ENCODE results near the gene ZDHHC20.

Gene ZDHHC20

DNA sequence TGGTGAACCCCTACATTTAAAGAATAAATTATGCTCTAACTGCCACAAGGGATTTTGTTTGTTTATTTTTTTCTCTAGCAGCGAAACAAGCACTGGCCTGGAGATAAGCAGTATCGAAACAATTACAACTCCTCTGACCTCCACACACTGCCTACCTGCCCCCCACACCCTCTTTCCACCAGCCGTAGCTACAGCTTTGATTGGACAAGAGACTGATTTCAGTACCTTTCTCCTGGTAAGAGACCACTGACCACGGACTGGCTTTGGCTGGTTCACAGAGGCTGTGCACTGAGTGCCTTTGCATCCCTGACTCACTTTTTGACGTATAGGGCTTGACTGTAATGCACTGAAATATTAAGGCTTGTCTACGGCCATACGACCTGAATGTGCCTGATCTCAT is 7.4 kb upstream of the ZDHHC20 start:
- TF ChIP-seq FOXM1 (IDR thresholded peaks at IDR 0.05; ENCODE audit: borderline replicate concordance, low read depth) (no peak), TCF12 (IDR thresholded peaks at IDR 0.05; ENCODE audit: low read depth) (no peak)

DNA sequence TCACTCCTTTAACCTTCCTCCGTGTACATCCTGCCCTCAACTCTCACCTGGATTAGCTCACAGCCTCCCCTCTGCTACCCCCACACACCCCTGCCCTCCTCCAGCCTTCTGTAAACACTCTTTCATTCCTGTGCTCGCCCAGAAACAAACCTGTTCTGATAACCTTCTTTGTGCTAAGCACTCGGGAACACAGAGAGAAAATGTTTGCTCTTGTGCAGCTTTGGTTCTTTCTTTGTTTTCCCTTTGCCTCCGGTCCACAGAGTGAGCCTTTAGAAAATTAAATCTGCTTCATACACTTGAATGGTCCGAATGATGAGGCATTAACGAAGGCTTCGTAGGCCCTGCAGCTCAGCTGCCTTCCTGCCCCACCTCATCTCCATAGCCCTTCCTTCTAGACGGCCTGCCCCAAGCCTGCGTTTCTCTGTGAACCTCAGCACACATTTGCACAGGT is 6.6 kb upstream of the ZDHHC20 start:
- no peak for TF ChIP-seq TAF1 (IDR thresholded peaks at IDR 0.05; ENCODE audit: low read depth)
- TF ChIP-seq CREB1 (IDR thresholded peaks at IDR 0.05; ENCODE audit: low read depth), result no peak
- TF ChIP-seq EGR1 (IDR thresholded peaks at IDR 0.05), result no peak
- TF ChIP-seq, protein P1, sequence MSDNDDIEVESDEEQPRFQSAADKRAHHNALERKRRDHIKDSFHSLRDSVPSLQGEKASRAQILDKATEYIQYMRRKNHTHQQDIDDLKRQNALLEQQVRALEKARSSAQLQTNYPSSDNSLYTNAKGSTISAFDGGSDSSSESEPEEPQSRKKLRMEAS (IDR thresholded peaks at IDR 0.05), result no peak
- TF ChIP-seq EP300 (IDR thresholded peaks at IDR 0.05; ENCODE audit: borderline replicate concordance), result no peak
- TF ChIP-seq NFIC (IDR thresholded peaks at IDR 0.05), result no peak
- TF ChIP-seq CEBPB (IDR thresholded peaks at IDR 0.05), result no peak
- TF ChIP-seq, protein P2, sequence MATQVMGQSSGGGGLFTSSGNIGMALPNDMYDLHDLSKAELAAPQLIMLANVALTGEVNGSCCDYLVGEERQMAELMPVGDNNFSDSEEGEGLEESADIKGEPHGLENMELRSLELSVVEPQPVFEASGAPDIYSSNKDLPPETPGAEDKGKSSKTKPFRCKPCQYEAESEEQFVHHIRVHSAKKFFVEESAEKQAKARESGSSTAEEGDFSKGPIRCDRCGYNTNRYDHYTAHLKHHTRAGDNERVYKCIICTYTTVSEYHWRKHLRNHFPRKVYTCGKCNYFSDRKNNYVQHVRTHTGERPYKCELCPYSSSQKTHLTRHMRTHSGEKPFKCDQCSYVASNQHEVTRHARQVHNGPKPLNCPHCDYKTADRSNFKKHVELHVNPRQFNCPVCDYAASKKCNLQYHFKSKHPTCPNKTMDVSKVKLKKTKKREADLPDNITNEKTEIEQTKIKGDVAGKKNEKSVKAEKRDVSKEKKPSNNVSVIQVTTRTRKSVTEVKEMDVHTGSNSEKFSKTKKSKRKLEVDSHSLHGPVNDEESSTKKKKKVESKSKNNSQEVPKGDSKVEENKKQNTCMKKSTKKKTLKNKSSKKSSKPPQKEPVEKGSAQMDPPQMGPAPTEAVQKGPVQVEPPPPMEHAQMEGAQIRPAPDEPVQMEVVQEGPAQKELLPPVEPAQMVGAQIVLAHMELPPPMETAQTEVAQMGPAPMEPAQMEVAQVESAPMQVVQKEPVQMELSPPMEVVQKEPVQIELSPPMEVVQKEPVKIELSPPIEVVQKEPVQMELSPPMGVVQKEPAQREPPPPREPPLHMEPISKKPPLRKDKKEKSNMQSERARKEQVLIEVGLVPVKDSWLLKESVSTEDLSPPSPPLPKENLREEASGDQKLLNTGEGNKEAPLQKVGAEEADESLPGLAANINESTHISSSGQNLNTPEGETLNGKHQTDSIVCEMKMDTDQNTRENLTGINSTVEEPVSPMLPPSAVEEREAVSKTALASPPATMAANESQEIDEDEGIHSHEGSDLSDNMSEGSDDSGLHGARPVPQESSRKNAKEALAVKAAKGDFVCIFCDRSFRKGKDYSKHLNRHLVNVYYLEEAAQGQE (IDR thresholded peaks at IDR 0.05; ENCODE audit: low read depth), result no peak
- TF ChIP-seq ZBTB7A (IDR thresholded peaks at IDR 0.05; ENCODE audit: low read depth), result no peak
- no peak for TF ChIP-seq FOXM1 (IDR thresholded peaks at IDR 0.05; ENCODE audit: borderline replicate concordance, low read depth)
- no peak for TF ChIP-seq TEAD4 (IDR thresholded peaks at IDR 0.05)
- TF ChIP-seq YY1 (IDR thresholded peaks at IDR 0.05; ENCODE audit: low read depth), result no peak
- no peak for TF ChIP-seq TCF12 (IDR thresholded peaks at IDR 0.05; ENCODE audit: low read depth)
- no peak for TF ChIP-seq RAD21 (IDR thresholded peaks at IDR 0.05; ENCODE audit: low read depth)

DNA sequence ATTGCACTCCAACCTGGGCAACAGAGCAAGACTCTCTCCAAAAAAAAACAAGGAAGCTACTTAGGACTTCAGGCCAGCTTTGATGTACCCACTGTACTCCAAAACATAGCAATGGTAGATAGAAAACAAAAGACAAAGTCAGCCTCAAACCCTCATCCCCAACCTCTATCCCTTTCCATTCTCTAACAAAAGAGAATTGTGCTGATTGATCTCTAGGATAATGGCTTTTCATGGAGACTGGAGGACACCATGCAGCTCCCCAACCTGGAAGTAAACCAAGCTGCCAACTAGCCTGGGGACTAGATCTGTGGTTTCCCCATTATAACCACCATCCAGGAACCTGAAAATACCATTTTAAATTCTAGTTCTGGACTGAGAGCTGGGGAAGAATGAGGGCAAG is 4.3 kb upstream of the ZDHHC20 start:
- TF ChIP-seq, protein P3, sequence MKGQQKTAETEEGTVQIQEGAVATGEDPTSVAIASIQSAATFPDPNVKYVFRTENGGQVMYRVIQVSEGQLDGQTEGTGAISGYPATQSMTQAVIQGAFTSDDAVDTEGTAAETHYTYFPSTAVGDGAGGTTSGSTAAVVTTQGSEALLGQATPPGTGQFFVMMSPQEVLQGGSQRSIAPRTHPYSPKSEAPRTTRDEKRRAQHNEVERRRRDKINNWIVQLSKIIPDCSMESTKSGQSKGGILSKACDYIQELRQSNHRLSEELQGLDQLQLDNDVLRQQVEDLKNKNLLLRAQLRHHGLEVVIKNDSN (IDR thresholded peaks at IDR 0.05), result no peak
- TF ChIP-seq CREB1 (IDR thresholded peaks at IDR 0.05; ENCODE audit: low read depth) (no peak), FOXM1 (IDR thresholded peaks at IDR 0.05; ENCODE audit: borderline replicate concordance, low read depth) (no peak), TEAD4 (IDR thresholded peaks at IDR 0.05) (no peak), EP300 (IDR thresholded peaks at IDR 0.05; ENCODE audit: borderline replicate concordance) (no peak), NFIC (IDR thresholded peaks at IDR 0.05) (no peak), YY1 (IDR thresholded peaks at IDR 0.05; ENCODE audit: low read depth) (no peak), EGR1 (IDR thresholded peaks at IDR 0.05) (no peak), TCF12 (IDR thresholded peaks at IDR 0.05; ENCODE audit: low read depth) (no peak), CEBPB (IDR thresholded peaks at IDR 0.05) (no peak)
- TF ChIP-seq, protein P1 (IDR thresholded peaks at IDR 0.05), result no peak

DNA sequence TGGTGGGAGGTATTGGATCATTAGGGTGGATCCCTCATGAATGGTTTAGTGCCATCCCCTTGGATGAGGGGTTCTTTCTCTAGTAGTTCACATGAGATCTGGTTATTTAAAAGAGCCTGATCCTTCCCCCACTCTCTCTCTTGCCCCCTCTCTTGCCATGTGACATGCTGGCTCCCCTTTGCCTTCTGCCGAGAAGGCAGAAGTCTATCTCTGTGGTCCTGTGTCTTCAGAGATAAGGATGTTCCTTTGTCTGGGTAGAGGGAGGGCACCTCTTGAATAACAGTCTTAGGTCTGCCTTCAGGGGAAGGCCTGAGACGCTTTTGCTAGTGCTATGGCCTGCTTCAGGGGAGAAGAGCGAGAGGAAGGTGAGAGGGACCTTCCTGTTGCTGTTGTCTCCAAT is 2.0 kb upstream of the ZDHHC20 start:
- TF ChIP-seq CREB1 (IDR thresholded peaks at IDR 0.05; ENCODE audit: low read depth) (no peak), RAD21 (IDR thresholded peaks at IDR 0.05; ENCODE audit: low read depth) (no peak), TCF12 (IDR thresholded peaks at IDR 0.05; ENCODE audit: low read depth) (no peak), ZBTB7A (IDR thresholded peaks at IDR 0.05; ENCODE audit: low read depth) (no peak), TEAD4 (IDR thresholded peaks at IDR 0.05) (no peak), TAF1 (IDR thresholded peaks at IDR 0.05; ENCODE audit: low read depth) (no peak)

DNA sequence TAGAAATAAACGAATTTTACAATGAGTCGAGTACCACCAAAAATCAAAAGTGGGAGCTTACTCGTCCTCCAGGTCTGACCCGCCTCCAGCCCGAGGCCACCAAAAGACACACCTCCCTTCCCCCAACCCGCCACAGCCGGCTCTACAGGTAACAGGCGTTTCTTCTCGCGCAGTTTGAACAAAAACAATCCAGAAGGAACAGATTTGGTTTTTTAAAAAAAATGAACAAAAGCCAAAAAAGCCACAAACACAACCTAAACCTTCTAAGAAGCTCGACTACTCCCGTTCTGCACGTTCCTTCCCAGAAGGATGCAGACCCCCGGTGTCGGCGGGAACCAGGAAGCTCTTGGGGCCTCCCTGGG is 671 bp downstream of the ZDHHC20 start:
- TF ChIP-seq ZBTB7A (IDR thresholded peaks at IDR 0.05; ENCODE audit: low read depth) (peak; percentile 53; the same call in 1 of the 2 replicates), FOXM1 (IDR thresholded peaks at IDR 0.05; ENCODE audit: borderline replicate concordance, low read depth) (peak; percentile 84; the same call in 1 of the 2 replicates), NFIC (IDR thresholded peaks at IDR 0.05) (no peak), YY1 (IDR thresholded peaks at IDR 0.05; ENCODE audit: low read depth) (0 out of 2 replicates have a peak, but pooled peaks have one; percentile 5)
- TF ChIP-seq, protein P1 (IDR thresholded peaks at IDR 0.05), result peak; percentile 7; the same call in 1 of the 2 replicates

DNA sequence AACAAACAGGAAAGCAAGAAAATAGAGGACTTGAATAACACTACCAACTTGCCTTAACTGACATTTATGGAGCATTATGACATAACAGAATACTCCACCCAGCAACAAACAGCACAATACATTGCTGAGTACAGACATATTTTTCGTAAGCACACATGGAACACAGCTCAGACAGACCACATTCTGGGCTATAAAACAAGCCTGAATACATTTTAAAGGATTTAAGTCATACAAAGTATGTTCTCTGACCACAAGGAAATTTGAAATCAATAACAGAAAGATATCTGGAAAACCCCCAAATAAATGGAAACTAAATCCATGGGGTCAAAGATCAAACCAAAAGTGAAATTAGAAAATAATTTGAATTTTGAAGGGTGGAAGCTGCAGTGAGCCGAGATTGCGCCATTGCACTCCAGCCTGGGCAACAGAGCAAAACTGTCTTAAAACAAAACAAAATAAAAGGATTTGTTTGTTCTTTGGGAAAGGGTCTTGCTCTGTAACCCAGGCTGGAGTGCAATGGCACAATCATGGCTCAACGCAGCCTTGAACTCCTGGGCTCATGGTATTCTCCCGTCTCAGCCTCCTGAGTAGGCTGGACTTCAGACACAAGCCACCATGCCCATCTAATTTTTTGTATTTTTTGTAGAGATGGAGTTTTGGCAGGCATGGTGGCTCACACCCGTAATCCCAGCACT is 5.6 kb downstream of the ZDHHC20 start:
- TF ChIP-seq CEBPB (IDR thresholded peaks at IDR 0.05), result no peak
- TF ChIP-seq TAF1 (IDR thresholded peaks at IDR 0.05; ENCODE audit: low read depth), result no peak
- TF ChIP-seq TEAD4 (IDR thresholded peaks at IDR 0.05), result no peak
- TF ChIP-seq EP300 (IDR thresholded peaks at IDR 0.05; ENCODE audit: borderline replicate concordance), result no peak
- TF ChIP-seq YY1 (IDR thresholded peaks at IDR 0.05; ENCODE audit: low read depth), result no peak

DNA sequence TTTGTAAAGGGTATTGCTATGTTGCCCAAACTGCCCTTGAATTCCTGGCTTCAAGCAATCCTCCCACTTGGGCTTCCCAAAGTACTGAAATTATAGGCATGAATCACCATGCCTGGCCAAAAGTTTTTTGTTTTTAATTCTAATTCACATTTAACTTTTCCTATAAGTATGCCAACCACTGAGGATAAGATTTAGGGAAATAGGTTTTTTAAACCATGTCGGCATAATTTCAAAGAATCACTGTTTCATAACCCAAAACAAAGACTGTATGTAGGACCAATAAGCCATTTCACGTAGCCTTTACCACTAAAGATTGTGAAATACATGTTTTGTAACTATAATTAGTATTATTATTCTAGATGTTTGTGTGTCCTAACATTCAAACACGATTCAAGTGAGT is 8.2 kb downstream of the ZDHHC20 start:
- no peak for TF ChIP-seq YY1 (IDR thresholded peaks at IDR 0.05; ENCODE audit: low read depth)
- TF ChIP-seq, protein P2 (IDR thresholded peaks at IDR 0.05; ENCODE audit: low read depth), result no peak
- no peak for TF ChIP-seq CEBPB (IDR thresholded peaks at IDR 0.05)
- TF ChIP-seq TAF1 (IDR thresholded peaks at IDR 0.05; ENCODE audit: low read depth), result no peak
- no peak for TF ChIP-seq FOXM1 (IDR thresholded peaks at IDR 0.05; ENCODE audit: borderline replicate concordance, low read depth)
- no peak for TF ChIP-seq TCF12 (IDR thresholded peaks at IDR 0.05; ENCODE audit: low read depth)
- TF ChIP-seq, protein P3 (IDR thresholded peaks at IDR 0.05), result no peak
- no peak for TF ChIP-seq ZBTB7A (IDR thresholded peaks at IDR 0.05; ENCODE audit: low read depth)
- TF ChIP-seq, protein P1 (IDR thresholded peaks at IDR 0.05), result no peak
- TF ChIP-seq EGR1 (IDR thresholded peaks at IDR 0.05), result no peak
- no peak for TF ChIP-seq NFIC (IDR thresholded peaks at IDR 0.05)
- TF ChIP-seq CREB1 (IDR thresholded peaks at IDR 0.05; ENCODE audit: low read depth), result no peak
- TF ChIP-seq TEAD4 (IDR thresholded peaks at IDR 0.05), result no peak
- no peak for TF ChIP-seq RAD21 (IDR thresholded peaks at IDR 0.05; ENCODE audit: low read depth)
- TF ChIP-seq EP300 (IDR thresholded peaks at IDR 0.05; ENCODE audit: borderline replicate concordance), result no peak

Data from Ishikawa (cell line).